GM23248 (cell line): ENCODE measurements around the gene CENPP. TPM values are rescaled to one million over a fixed set of nuclear protein-coding genes. Genes with fewer than 3 reads are reported as not detected.
"Not testable (repeated sequence)": the region's sequence is repeated elsewhere in the genome, so short reads cannot be mapped to it uniquely, and the experiment has no call there.

Experiments
- DNase-seq: peaks from one replicate; pipeline ENCODE4 v3.0.0-alpha.2; 2015
- H2AFZ ChIP-seq: fragments of 200-600 bp; sonication (generic); 2 replicates; pipeline ENCODE4 v1.6.1; 2016; ENCODE audit warnings: antibody characterized with exemption
- H3F3A ChIP-seq: fragments of 200-600 bp; sonication (generic); 2 replicates; pipeline ENCODE4 v1.6.1; 2016; ENCODE audit warnings: mild to moderate bottlenecking, antibody characterized with exemption, mixed run types; ENCODE audit not compliant: insufficient read depth
- H3K27ac ChIP-seq: fragments of 200-600 bp; sonication (generic); 2 replicates; pipeline ENCODE4 v1.5.1; 2016; ENCODE audit warnings: mild to moderate bottlenecking
- H3K27me3 ChIP-seq: fragments of 200-600 bp; sonication (generic); replicated peaks from 2 replicates; pipeline ENCODE4 v1.6.1; 2016; ENCODE audit warnings: mild to moderate bottlenecking; ENCODE audit not compliant: insufficient read depth
- H3K36me3 ChIP-seq: fragments of 200-600 bp; sonication (generic); 2 replicates; pipeline ENCODE4 v1.6.1; 2016; ENCODE audit warnings: low read depth, mild to moderate bottlenecking
- H3K4me1 ChIP-seq: fragments of 200-600 bp; sonication (generic); 2 replicates; pipeline ENCODE4 v1.6.1; 2016; ENCODE audit warnings: mild to moderate bottlenecking; ENCODE audit not compliant: insufficient read depth
- H3K4me2 ChIP-seq: fragments of 200-600 bp; sonication (generic); one replicate; pipeline ENCODE4 v1.6.1; 2016; ENCODE audit warnings: mild to moderate bottlenecking; ENCODE audit not compliant: unreplicated experiment
- H3K4me3 ChIP-seq: fragments of 200-600 bp; sonication (generic); 2 replicates; pipeline ENCODE4 v1.5.1; 2016; ENCODE audit warnings: mild to moderate bottlenecking
- H3K79me2 ChIP-seq: fragments of 200-600 bp; sonication (generic); 2 replicates; pipeline ENCODE4 v1.6.1; 2016; ENCODE audit warnings: mild to moderate bottlenecking; ENCODE audit not compliant: insufficient read depth
- H3K9ac ChIP-seq: fragments of 200-600 bp; sonication (generic); 2 replicates; pipeline ENCODE4 v1.6.1; 2016; ENCODE audit warnings: mild to moderate bottlenecking
- H3K9me2 ChIP-seq: fragments of 200-600 bp; sonication (generic); 2 replicates; pipeline ENCODE4 v1.6.1; 2016; ENCODE audit warnings: mixed run types, mild to moderate bottlenecking, moderate library complexity; ENCODE audit not compliant: insufficient read depth
- H3K9me3 ChIP-seq: fragments of 200-600 bp; sonication (generic); one replicate; pipeline ENCODE4 v1.6.1; 2017; ENCODE audit warnings: low read depth
- H4K20me1 ChIP-seq: fragments of 200-600 bp; sonication (generic); 2 replicates; pipeline ENCODE4 v1.6.0; 2016; ENCODE audit not compliant: insufficient read depth
- EZH2 ChIP-seq: fragments of 200-600 bp; sonication (generic); IDR thresholded peaks from 2 replicates; pipeline ENCODE4 v1.6.1; 2018; ENCODE audit warnings: antibody characterized with exemption, mild to moderate bottlenecking; ENCODE audit not compliant: insufficient read depth, poor library complexity, severe bottlenecking
- EZH2phosphoT487 ChIP-seq: fragments of 200-600 bp; sonication (generic); IDR thresholded peaks from 2 replicates; pipeline ENCODE4 v1.6.1; 2018; ENCODE audit warnings: antibody characterized with exemption, moderate library complexity, mild to moderate bottlenecking, low read depth; ENCODE audit not compliant: insufficient read depth
- WGBS, 2 experiments: methylation state at CpG; one replicate each; pipeline ENCODE4 v1.1.6; 2015 to 2017; ENCODE audit warnings: low lambda C conversion rate in 2 of 2, low coverage in 1 of 2; ENCODE audit errors: missing lambda C conversion rate in 2 of 2; 5-methylcytosine and 5-hydroxymethylcytosine counted together
- in situ Hi-C: fragments of 300-500 bp; cut with MboI; formaldehyde crosslinking; loops from 2 replicates; pipeline ENCODE4 v1.15.0; 2020
- polyA plus RNA-seq: library from polyadenylated mRNA; unstranded; fragments of >200 nt; fragmentation: Nextera tagmentation; extraction: Ambion mirVana; gene quantifications from 2 replicates; pipeline ENCODE4 v1.2.1, GENCODE V29; 2016
- total RNA-seq: library from RNA; depleted of rRNA; stranded (reverse); fragments of >200 nt; shearing (Covaris generic); gene quantifications from 2 replicates; pipeline ENCODE4 v1.2.3, GENCODE V29; 2014

CENPP gene
- total and polyA plus RNA-seq, 2 experiments from 2014 or later, result 2.5 to 7.4 TPM

GRCh38 chr9:92407818-92408217 is 82.1 kb downstream of the CENPP start:
- no peak overlapping the region for H3K4me3 ChIP-seq
- H3K4me2 ChIP-seq, result no peak overlapping the region
- no peaks in the 10 kb centered on the region for H3K36me3 ChIP-seq
- no peaks in the 10 kb centered on the region for H4K20me1 ChIP-seq
- DNase-seq, result no peak
- H3K27ac ChIP-seq, result no peak overlapping the region
- peaks cover 22% of the 10 kb centered on the region for H3K4me1 ChIP-seq
- H2AFZ ChIP-seq, result no peak overlapping the region
- TF ChIP-seq EZH2phosphoT487 (no peak), EZH2 (no peak)
- H3F3A ChIP-seq, result peaks cover 24% of the 10 kb centered on the region; the same call in 1 of the 2 replicates
- WGBS, 2 experiments, result 75 to 83% methylated on average over 2 of the region's 2 CpGs
- no peaks in the 10 kb centered on the region for H3K79me2 ChIP-seq
- H3K9me3 ChIP-seq, result no peaks in the 10 kb centered on the region
- H3K9ac ChIP-seq, result no peak overlapping the region
- H3K9me2 ChIP-seq, result no peaks in the 10 kb centered on the region
- no peaks in the 10 kb centered on the region for H3K27me3 ChIP-seq
- in situ Hi-C loops, result no loop called here

DNA sequence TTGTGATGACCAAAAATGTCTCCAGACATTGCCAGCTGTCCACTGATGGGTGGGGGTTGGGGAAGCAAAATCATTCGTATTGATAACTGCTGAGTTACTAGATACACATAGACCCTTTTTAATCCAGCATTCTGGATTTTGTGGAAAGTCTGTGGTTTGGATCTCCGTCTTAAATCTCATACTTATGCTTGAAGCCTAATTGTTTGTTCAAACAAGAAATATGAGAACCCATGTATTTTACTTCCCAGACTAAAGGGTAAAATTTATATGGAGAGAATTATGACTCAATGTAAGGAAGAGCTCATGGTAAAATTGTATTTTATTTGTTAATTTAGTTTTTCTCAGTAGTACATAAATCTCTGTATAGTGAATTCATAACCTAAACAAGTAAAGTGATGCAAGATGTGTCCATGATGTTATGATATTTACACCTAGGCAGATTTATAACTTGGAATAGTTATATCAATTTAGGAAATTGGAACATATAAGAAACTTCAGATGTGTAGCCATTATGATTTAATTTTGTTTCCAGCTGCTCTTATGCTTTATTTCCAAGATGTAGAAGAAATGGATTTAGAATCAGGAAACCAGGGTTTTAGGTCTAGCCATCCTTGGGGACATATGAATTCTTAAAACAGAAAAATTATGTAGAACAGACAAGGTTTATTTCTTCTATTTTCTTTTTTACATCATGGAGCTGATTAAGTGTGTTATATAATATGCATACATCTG is 83.2 kb downstream of the CENPP start:
- peaks cover 24% of the 10 kb centered on the region; the same call in 1 of the 2 replicates for H3F3A ChIP-seq
- no peak overlapping the region for H2AFZ ChIP-seq
- no peaks in the 10 kb centered on the region for H4K20me1 ChIP-seq
- in situ Hi-C loops, result no loop called here
- TF ChIP-seq EZH2phosphoT487, result no peak
- TF ChIP-seq EZH2, result no peak
- H3K4me2 ChIP-seq, result no peak overlapping the region
- no peaks in the 10 kb centered on the region for H3K9me2 ChIP-seq
- H3K79me2 ChIP-seq, result no peaks in the 10 kb centered on the region
- H3K36me3 ChIP-seq, result no peaks in the 10 kb centered on the region
- H3K9ac ChIP-seq, result no peak overlapping the region
- 93 to 99% methylated on average over 2 of the region's 2 CpGs for WGBS, 2 experiments
- no peak for DNase-seq
- H3K27ac ChIP-seq, result no peak overlapping the region
- H3K27me3 ChIP-seq, result no peaks in the 10 kb centered on the region
- H3K4me3 ChIP-seq, result no peak overlapping the region
- H3K9me3 ChIP-seq, result no peaks in the 10 kb centered on the region
- peaks cover 22% of the 10 kb centered on the region for H3K4me1 ChIP-seq

GRCh38 chr9:92411157-92411556 is 85.4 kb downstream of the CENPP start:
- H3K79me2 ChIP-seq, H4K20me1 ChIP-seq, H3K27me3 ChIP-seq, DNase-seq, H3K36me3 ChIP-seq, H3K9me2 ChIP-seq, H3K4me2 ChIP-seq, H3K4me3 ChIP-seq, H3K27ac ChIP-seq, H3K9ac ChIP-seq, H3K9me3 ChIP-seq, H2AFZ ChIP-seq, in situ Hi-C loops: not testable (repeated sequence)
- H3K4me1 ChIP-seq, result peaks cover 12% of the 10 kb centered on the region
- H3F3A ChIP-seq, result peaks cover 17% of the 10 kb centered on the region; the same call in 1 of the 2 replicates
- WGBS, 2 experiments, result 25 to 26% methylated on average over 4 of the region's 4 CpGs

DNA sequence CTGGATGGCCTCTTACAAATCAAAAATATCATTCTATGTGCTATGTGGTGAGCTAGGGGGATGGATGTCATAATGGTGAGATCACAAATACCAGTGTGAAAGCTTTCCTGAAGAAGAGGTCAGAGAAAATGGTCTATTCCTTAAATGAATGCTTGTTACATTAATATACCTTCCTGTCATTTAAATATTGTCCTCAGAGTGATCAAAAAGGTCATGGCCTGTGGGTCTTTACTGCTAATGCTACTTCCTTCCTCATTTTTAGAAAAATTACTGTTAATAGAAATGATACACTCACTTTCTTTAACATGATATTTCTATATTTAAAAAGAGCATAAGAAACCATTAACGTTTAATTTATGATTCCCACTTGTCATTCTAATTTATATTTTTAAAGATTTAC is 88.8 kb downstream of the CENPP start:
- H2AFZ ChIP-seq, result no peak overlapping the region
- DNase-seq, result no peak
- H3K9ac ChIP-seq, result no peak overlapping the region
- H4K20me1 ChIP-seq, result no peaks in the 10 kb centered on the region
- in situ Hi-C loops, result no loop called here
- peaks cover 17% of the 10 kb centered on the region; the same call in 1 of the 2 replicates for H3F3A ChIP-seq
- no peak for TF ChIP-seq EZH2
- no peak for TF ChIP-seq EZH2phosphoT487
- no peaks in the 10 kb centered on the region for H3K36me3 ChIP-seq
- H3K4me2 ChIP-seq, result no peak overlapping the region
- H3K27me3 ChIP-seq, result no peaks in the 10 kb centered on the region
- no peaks in the 10 kb centered on the region for H3K9me3 ChIP-seq
- peaks cover 12% of the 10 kb centered on the region for H3K4me1 ChIP-seq
- no peaks in the 10 kb centered on the region for H3K9me2 ChIP-seq
- 94 to 100% methylated on average over 1 of the region's 1 CpG for WGBS, 2 experiments
- H3K27ac ChIP-seq, result no peak overlapping the region
- H3K79me2 ChIP-seq, result no peaks in the 10 kb centered on the region
- no peak overlapping the region for H3K4me3 ChIP-seq
